K562 (cell line): ENCODE data around the gene COQ7. TPM values are rescaled to one million over a fixed set of nuclear protein-coding genes. Genes with fewer than 3 reads are reported as not detected.

Experiments
- ATAC-seq: fragments of 200-7000 bp; cut with Tn5 transposase; 3 replicates; pipeline ENCODE4 v1.9.1; 2020; ENCODE audit warnings: moderate library complexity
- BruUV-seq: library from RNA; stranded (reverse); fragments of 400-500 nt; replicated peaks from 2 replicates; lab custom pipeline; 2021; lab: Mats Ljungman, UMichigan
- CTCF ChIA-PET: fragments of 300-600 bp; formaldehyde crosslinking; extraction: SDS; loops from one replicate; lab custom pipeline; 2021; ENCODE audit warnings: low intra/inter-chr PET ratio; lab: Yijun Ruan, JAX
- POLR2A ChIA-PET: fragments of 300-600, 350-650 bp; sonication (Branson Sonifier 250); formaldehyde crosslinking; extraction: SDS; loops from one replicate; lab custom pipeline; 2021; ENCODE audit warnings: antibody characterized with exemption, inconsistent platforms; lab: Yijun Ruan, JAX
- DNase-seq, 4 experiments: peaks; one replicate each; pipeline versions ENCODE4 v3.0.0 to v3.0.0-alpha.2; 2011 to 2018; ENCODE audit warnings: low spot score in 3 of 4, mixed read lengths in 3 of 4; ENCODE audit errors: extremely low read depth in 1 of 4
- FAIRE-seq: peaks from 2 replicates; lab custom pipeline; 2011; peaks lifted over from hg19 to GRCh38; lab: Jason Lieb, UNC
- H2AFZ ChIP-seq: 2 replicates; pipeline ENCODE4 v1.6.0; 2011; ENCODE audit warnings: low read depth, low read length, control low read depth, inconsistent platforms
- H3K27ac ChIP-seq: fragments of 200-600 bp; 3 replicates; pipeline ENCODE4 v1.8.0; 2011; ENCODE audit warnings: low read depth, mild to moderate bottlenecking, control low read depth, inconsistent platforms, low read length, moderate library complexity, mixed read lengths; ENCODE audit errors: extremely low read depth
- H3K27me3 ChIP-seq, 2 experiments: fragments of 300-600 bp in 1 of 2; 2 replicates in 1 of 2; 3 replicates in 1 of 2; pipeline versions ENCODE4 v1.6.0 to v1.8.0; 2011; ENCODE audit warnings: inconsistent platforms in 2 of 2, low read length in 2 of 2, mild to moderate bottlenecking in 1 of 2, mixed read lengths in 1 of 2, moderate library complexity in 1 of 2; ENCODE audit not compliant: control insufficient read depth in 2 of 2, insufficient read depth in 2 of 2
- H3K36me3 ChIP-seq: fragments of 300-600 bp; 3 replicates; pipeline ENCODE4 v1.8.0; 2011; ENCODE audit warnings: mild to moderate bottlenecking, low read length, inconsistent platforms; ENCODE audit not compliant: control insufficient read depth, insufficient read depth
- H3K4me1 ChIP-seq, 2 experiments: fragments of 200-600 bp in 1 of 2; replicated peaks in 1 of 2; 2 replicates in 1 of 2; 3 replicates in 1 of 2; pipeline versions ENCODE4 v1.5.1 to v1.8.0; 2011; ENCODE audit warnings: inconsistent platforms in 2 of 2, low read length in 2 of 2, mild to moderate bottlenecking in 1 of 2, mixed read lengths in 1 of 2, moderate library complexity in 1 of 2; ENCODE audit not compliant: control insufficient read depth in 2 of 2, insufficient read depth in 2 of 2
- H3K4me2 ChIP-seq: 2 replicates; pipeline ENCODE4 v1.6.1; 2011; ENCODE audit warnings: low read length, control low read depth, inconsistent platforms, mixed read lengths; ENCODE audit not compliant: insufficient read depth
- H3K4me3 ChIP-seq: fragments of 200-600 bp; sonication (generic), shearing (Covaris generic); 2 replicates; pipeline ENCODE4 v1.5.1; 2016; ENCODE audit warnings: control low read depth, inconsistent platforms
- H3K79me2 ChIP-seq: fragments of 200-600 bp; 3 replicates; pipeline ENCODE4 v1.8.0; 2011; ENCODE audit warnings: low read length, inconsistent platforms; ENCODE audit not compliant: control insufficient read depth, insufficient read depth
- H3K9ac ChIP-seq, 2 experiments: 2 replicates each; pipeline versions ENCODE4 v1.6.0 to v1.6.1; 2011; ENCODE audit warnings: low read depth in 2 of 2, low read length in 2 of 2, control low read depth in 1 of 2, inconsistent platforms in 1 of 2, mild to moderate bottlenecking in 1 of 2, mixed read lengths in 1 of 2; ENCODE audit not compliant: insufficient read depth in 1 of 2
- H3K9me1 ChIP-seq: one replicate; pipeline ENCODE4 v1.6.0; 2011; ENCODE audit warnings: inconsistent platforms, mild to moderate bottlenecking, low read length, moderate library complexity; ENCODE audit not compliant: control insufficient read depth, insufficient read depth
- H3K9me3 ChIP-seq: replicated peaks from 2 replicates; pipeline ENCODE4 v1.5.1; 2011; ENCODE audit warnings: low read depth, low read length, inconsistent platforms; ENCODE audit not compliant: control insufficient read depth, insufficient read depth
- H4K20me1 ChIP-seq: replicated peaks from 2 replicates; pipeline ENCODE4 v1.6.1; 2011; ENCODE audit warnings: low read length, inconsistent platforms, mixed read lengths; ENCODE audit not compliant: control insufficient read depth, insufficient read depth
- ARID4B ChIP-seq: sonication (generic); formaldehyde crosslinking; IDR thresholded peaks from 2 replicates; pipeline ENCODE4 v1.8.0; 2022; ENCODE audit warnings: mild to moderate bottlenecking, missing genetic modification reagents
- DACH1 ChIP-seq: fragments of 450-650 bp; IDR thresholded peaks from 2 replicates; pipeline ENCODE4 v1.6.1; 2018; ENCODE audit not compliant: partially characterized antibody
- GATA2 ChIP-seq: sonication (generic); formaldehyde crosslinking; IDR thresholded peaks from 2 replicates; pipeline ENCODE4 v1.4.0; 2020; ENCODE audit warnings: mild to moderate bottlenecking, missing genetic modification reagents
- NELFE ChIP-seq: IDR thresholded peaks from 2 replicates; pipeline ENCODE4 v1.6.1; 2011; ENCODE audit warnings: mild to moderate bottlenecking; ENCODE audit not compliant: insufficient read depth, insufficient read length
- RUNX1 ChIP-seq: sonication (generic); IDR thresholded peaks from 2 replicates; pipeline ENCODE4 v1.6.1; 2016; ENCODE audit warnings: antibody characterized with exemption, low read depth
- SPI1 ChIP-seq: IDR thresholded peaks from 2 replicates; pipeline ENCODE4 v1.6.1; 2011; ENCODE audit warnings: low read depth, low read length, control low read depth, borderline replicate concordance
- ZNF121 ChIP-seq: sonication (generic); formaldehyde crosslinking; conservative IDR thresholded peaks from 2 replicates; pipeline ENCODE4 v1.8.0; 2022; ENCODE audit warnings: missing genetic modification reagents
- WGBS: fragments of 100-300 bp; shearing (Covaris generic); methylation state at CpG from one replicate; pipeline ENCODE4 v1.1.6; 2016; ENCODE audit warnings: low coverage, mixed read lengths; ENCODE audit not compliant: insufficient coverage; ENCODE audit errors: missing lambda C conversion rate; 5-methylcytosine and 5-hydroxymethylcytosine counted together
- in situ Hi-C: fragments of 300-500 bp; cut with MboI; formaldehyde crosslinking; loops from 4 replicates; pipeline ENCODE4 v1.15.0; 2018; ENCODE audit warnings: inconsistent platforms, mixed read lengths
- intact Hi-C: fragments of 100-400 bp; cut with micrococcal nuclease; formaldehyde crosslinking; loops from 2 replicates; pipeline ENCODE4 v1.14.2; 2022
- polyA plus RNA-seq, 8 experiments: library from polyadenylated mRNA; depleted of rRNA in 4 of 8; stranded (reverse) in 5 of 8; unstranded in 3 of 8; fragments of >200 nt; fragmentation: Nextera tagmentation in 2 of 8; fragmentation: Illumina TruSeq in 1 of 8; extraction: Ambion mirVana in 2 of 8; extraction: Trizol in 1 of 8; gene quantifications; 2 replicates each; pipeline versions ENCODE4 v1.2.1 to v1.2.3, GENCODE V29; 2011 to 2014; ENCODE audit warnings: inconsistent platforms in 1 of 8, missing spikeins in 1 of 8
- total RNA-seq, 7 experiments: library from RNA; depleted of rRNA in 6 of 7; stranded (reverse); fragments of >200 nt in 6 of 7; fragmentation: Illumina TruSeq in 2 of 7; extraction: Trizol in 2 of 7; gene quantifications; 2 replicates each; pipeline versions ENCODE4 v1.2.1 to v1.2.3, GENCODE V29; 2011 to 2021; ENCODE audit warnings: low replicate concordance in 1 of 7

The COQ7 gene
- total and polyA plus RNA-seq, 9 of the 15 experiments (the other 6 are each of a cell fraction or from before 2014, with no cell fraction given) = 2.3 to 26.1 (median 15.2) TPM

GRCh38 chr16:19094542-19095365 is 27.3 kb downstream of the COQ7 start:
- DNase-seq (peak in 3 of 4 experiments; percentile 21 to 28 (median 21)), FAIRE-seq (peak; percentile 86), ATAC-seq (peak; percentile 77)
- Histone ChIP-seq H3K9me3 (peaks cover 2% of the 10 kb centered on the region; the same call in 1 of the 2 replicates), H4K20me1 (no peaks in the 10 kb centered on the region), H3K27me3 (no peaks in the 10 kb centered on the region), H3K4me1 (peaks cover 0 to 10% of the 10 kb centered on the region in 2 experiments; a peak in 1 of 5 replicates), H2AFZ (peak overlapping the region; percentile 81), H3K27ac (no peak overlapping the region), H3K36me3 (no peaks in the 10 kb centered on the region), H3K4me3 (no peak overlapping the region), H3K4me2 (peak overlapping the region; percentile 40), H3K79me2 (no peaks in the 10 kb centered on the region), H3K9ac (no peak overlapping the region), H3K9me1 (no peaks in the 10 kb centered on the region)
- intact Hi-C loops = no loop called here
- POLR2A ChIA-PET = interaction anchor here (0.5 to 1.6 kb wide), 7 partner anchors 15 to 423 kb away, joined by 3 to 7 read pairs (median 3); partner anchors contain the start of genes ITPRIPL2 and RPS15A
- BruUV-seq = no TSS peak
- in situ Hi-C loops = loop anchor here (5.0 kb wide), 1 partner anchor 83 kb away; no protein-coding TSS in a partner anchor
- CTCF ChIA-PET = interaction anchor here (1.6 kb wide), 1 partner anchor 85 kb away, joined by 4 read pairs; no protein-coding TSS in a partner anchor
- whole genome bisulfite sequencing = 22% methylated on average over 11 of the region's 11 CpGs
- TF ChIP-seq GATA2 (no peak), NELFE (no peak), SPI1 (peak; percentile 38; the same call in 1 of the 2 replicates), DACH1 (peak; percentile 17), ARID4B (CRISPR knock-in tag) (0 out of 2 replicates have a peak, but pooled peaks have one; percentile 19), RUNX1 (no peak), ZNF121 (peak; percentile 71)
